Measurements from ENCODE around the gene FER.

GRCh38 chr5:108900668-108901067 lies 153.0 kb downstream of the FER start:
- TF ChIP-seq CTCF (conservative IDR thresholded peaks at IDR 0.05; ENCODE audit: low read depth, low read length) (no peak), EZH2 (IDR thresholded peaks at IDR 0.05; ENCODE audit: borderline replicate concordance, low read depth, low read length, poor library complexity, severe bottlenecking) (no peak)

Data from A673 (cell line).